ENCODE results near the gene HTD2.

GRCh38 chr3:58260261-58260731 is 46.0 kb upstream of the HTD2 start:
- TF ChIP-seq ZNF121 (CRISPR knock-in tag; IDR thresholded peaks at IDR 0.05) (no peak), ZNF219 (CRISPR knock-in tag; IDR thresholded peaks at IDR 0.05; ENCODE audit: borderline replicate concordance) (no peak), ZNF396 (CRISPR knock-in tag; IDR thresholded peaks at IDR 0.05; ENCODE audit: borderline replicate concordance) (no peak), CTCF (IDR thresholded peaks at IDR 0.05) (no peak), MLX (CRISPR knock-in tag; IDR thresholded peaks at IDR 0.05) (no peak), ZNF263 (CRISPR knock-in tag; IDR thresholded peaks at IDR 0.05; ENCODE audit: low read depth) (no peak), RORB (CRISPR knock-in tag; IDR thresholded peaks at IDR 0.05) (no peak), MAX (CRISPR knock-in tag; IDR thresholded peaks at IDR 0.05) (no peak), ZNF138 (CRISPR knock-in tag; conservative IDR thresholded peaks at IDR 0.05) (no peak), AR (CRISPR knock-in tag; IDR thresholded peaks at IDR 0.05) (no peak), NFYB (CRISPR knock-in tag; conservative IDR thresholded peaks at IDR 0.05; ENCODE audit: low read depth) (no peak), USF2 (CRISPR knock-in tag; IDR thresholded peaks at IDR 0.05) (no peak)
